NCI-H128 (cell line): ENCODE data around the gene MMP7.

Source experiments
- DNase-seq: peaks from one replicate; lab custom pipeline; 2025; ENCODE audit not compliant: unreplicated experiment; lab: John Stamatoyannopoulos, UW

The MMP7 gene, protein sequence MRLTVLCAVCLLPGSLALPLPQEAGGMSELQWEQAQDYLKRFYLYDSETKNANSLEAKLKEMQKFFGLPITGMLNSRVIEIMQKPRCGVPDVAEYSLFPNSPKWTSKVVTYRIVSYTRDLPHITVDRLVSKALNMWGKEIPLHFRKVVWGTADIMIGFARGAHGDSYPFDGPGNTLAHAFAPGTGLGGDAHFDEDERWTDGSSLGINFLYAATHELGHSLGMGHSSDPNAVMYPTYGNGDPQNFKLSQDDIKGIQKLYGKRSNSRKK

GRCh38 chr11:102530558-102530957 lies at the start of gene MMP7:
TSS of gene MMP7 (minus strand) at chr11:102530747. CDS start at chr11:102530700, 47 bp downstream.
- DNase-seq: no peak

DNA sequence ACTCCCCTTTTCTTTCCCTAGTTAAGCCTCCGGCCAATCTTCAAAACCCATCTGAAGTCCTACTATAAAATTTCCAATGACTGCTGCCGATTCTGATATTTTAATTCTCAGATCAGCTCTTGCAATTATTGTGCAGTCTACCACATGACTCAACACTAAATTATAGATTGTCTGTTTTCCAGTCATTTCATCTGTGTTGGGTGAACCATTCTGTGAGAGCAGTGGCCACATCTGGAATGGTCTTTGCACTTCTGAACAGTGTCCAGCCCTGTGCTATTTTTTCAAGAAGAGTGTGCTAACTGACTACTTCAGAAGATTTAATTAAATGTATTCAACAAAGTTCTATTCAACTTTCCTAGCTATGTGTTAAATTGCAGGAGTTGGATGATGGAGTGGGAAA lies 47.2 kb upstream of the MMP7 start:
- no peak for DNase-seq

- no peak for DNase-seq
Measured at GRCh38 chr11:102577182-102577581, 46.6 kb upstream of the MMP7 start.

- no peak for DNase-seq
Measured at GRCh38 chr11:102576350-102576749, 45.8 kb upstream of the MMP7 start.

GRCh38 chr11:102575012-102575411 lies 44.5 kb upstream of the MMP7 start:
- no peak for DNase-seq

GRCh38 chr11:102573851-102574250 lies 43.3 kb upstream of the MMP7 start:
- no peak for DNase-seq

GRCh38 chr11:102572554-102573220 lies 42.1 kb upstream of the MMP7 start:
- DNase-seq: no peak

- DNase-seq: no peak
Measured at GRCh38 chr11:102568851-102569250, 38.3 kb upstream of the MMP7 start.

GRCh38 chr11:102566112-102566511 lies 35.6 kb upstream of the MMP7 start:
- no peak for DNase-seq

DNA sequence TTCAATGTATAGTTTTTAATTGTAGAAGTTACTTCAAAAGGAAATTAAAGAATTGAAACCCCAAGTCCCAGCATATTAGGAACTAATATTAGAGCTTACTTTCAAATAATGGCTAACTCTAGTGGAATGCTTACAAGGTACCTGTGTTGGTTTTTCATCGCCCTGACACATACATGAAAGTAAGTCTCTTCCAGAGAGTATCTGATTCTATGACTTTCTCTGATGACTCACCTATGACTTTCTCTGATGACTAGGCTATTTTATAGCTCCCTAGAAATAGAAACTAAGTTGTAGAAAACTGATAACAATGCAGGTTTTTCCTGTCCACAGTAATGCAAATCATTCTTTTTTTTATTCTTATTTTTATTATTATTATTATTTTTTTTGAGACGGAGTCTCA lies 33.6 kb upstream of the MMP7 start:
- DNase-seq: no peak

DNA sequence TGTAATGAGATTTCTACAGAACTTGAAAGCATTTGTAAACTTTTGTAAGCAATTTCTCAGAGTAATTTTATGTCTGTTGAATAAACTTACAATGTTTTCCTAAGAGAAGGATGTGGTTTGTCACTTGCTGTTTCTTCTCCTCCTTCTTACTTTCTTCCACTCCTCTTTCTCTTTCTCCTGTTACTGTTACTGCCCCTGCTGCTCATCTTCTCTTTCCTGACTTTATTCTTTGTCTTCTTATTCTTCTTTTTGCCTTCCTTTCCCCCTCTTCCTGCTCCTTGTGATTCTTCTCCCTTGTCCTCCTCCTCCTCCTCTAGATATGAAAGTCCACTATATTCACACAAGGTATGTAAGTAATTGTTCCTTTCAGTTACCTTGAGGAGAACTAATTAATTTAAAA lies 31.1 kb upstream of the MMP7 start:
- DNase-seq: no peak

DNA sequence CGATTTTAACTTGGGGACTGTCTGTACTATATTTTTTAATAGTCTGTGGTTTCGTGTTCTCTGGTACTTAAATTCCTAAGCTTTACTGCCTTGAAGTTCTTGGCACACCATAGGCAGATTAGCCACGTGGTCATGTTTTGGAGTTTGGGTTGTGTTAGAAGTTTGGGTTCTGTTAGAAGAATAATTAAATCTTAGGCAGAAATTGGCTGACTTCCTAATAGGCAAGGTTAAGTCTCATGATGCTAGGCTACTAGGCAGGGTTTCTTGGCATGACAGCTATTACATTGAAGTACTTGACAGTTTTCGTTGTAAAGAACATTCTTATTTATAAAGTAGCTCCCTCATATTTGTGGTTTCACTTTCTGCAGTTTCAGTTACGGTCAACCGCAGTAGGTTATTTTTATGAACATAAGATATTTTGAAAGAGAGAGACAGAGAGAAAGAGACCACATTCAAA lies 30.0 kb upstream of the MMP7 start:
- no peak for DNase-seq

DNA sequence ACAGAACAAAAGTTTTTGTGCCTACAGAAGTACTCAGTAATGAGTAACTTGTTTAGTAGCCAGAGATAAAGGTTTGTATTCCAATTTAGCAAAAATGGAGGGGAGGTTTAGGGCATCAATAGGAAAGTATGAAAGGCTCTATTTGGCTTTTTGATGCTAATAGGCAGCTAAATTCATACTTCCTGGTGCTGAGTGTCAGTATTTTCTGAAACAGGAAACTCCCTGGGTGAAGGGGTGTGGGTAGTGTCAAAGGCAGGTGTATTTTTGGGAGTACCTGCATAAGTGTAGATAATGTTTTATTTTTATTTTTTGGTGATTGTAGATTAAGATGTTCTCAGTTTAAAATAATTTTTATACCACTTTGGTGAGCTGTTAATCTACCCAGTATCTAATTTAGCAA lies 29.3 kb upstream of the MMP7 start:
- no peak for DNase-seq

GRCh38 chr11:102555091-102555490 lies 24.5 kb upstream of the MMP7 start:
- no peak for DNase-seq

DNA sequence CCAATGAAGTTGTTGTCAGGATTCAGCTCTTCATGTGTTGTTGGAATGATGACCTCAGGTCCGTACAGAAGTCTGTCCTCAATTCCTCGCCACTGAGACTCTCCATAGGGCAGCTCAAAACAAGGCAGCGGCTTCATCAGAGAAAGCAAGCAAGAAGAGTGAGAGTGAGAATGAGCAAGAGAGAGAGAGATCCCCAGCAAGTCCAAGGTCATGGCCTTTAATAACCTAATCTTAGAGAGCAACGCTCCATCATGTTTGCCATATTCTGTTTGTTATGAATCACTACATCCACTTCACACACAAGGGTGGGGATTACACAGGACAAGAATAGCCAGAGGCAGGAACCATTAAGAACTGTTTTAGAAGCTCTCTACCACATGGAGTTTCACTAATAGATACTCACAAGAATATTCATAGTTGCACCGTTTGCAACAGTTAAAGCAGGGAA lies 23.3 kb upstream of the MMP7 start:
- no peak for DNase-seq

DNA sequence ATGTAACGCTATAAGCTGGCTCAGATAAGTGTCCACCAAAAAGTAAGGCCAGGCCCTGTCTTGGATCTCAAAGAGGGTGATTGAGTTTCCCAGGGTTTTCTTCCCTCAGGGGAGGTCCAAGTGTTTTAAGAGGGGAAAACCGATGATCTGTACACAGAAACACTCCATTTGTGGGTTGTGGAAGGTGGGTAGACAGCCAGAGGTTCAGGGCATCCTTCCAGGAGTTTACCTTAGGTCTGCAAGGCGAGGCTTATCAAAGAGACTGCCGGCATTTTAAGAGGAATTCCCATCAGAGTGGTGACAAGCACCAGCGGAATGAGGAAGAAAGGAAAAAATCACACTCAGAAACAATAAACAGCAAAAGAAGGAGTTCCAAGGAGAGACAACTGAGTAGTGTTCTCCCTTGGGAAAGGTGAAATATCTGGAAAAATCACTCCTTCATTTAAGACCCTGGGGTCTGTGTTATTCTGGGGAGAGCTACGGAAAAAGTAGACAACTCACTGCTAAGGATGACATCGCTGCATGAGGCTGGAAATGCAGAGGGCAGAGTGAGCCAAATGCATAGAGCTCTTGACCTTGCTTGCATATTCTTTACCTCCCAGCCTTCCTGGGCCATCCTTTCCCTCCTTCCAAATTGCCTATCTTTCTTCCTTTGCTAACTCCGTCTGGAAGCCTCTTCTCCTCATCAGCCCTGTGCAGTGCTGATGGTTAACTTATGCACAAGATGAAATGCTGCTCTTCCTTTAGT lies 22.1 kb upstream of the MMP7 start:
- no peak for DNase-seq

- DNase-seq: no peak
Measured at GRCh38 chr11:102552020-102552419, 21.5 kb upstream of the MMP7 start.

DNA sequence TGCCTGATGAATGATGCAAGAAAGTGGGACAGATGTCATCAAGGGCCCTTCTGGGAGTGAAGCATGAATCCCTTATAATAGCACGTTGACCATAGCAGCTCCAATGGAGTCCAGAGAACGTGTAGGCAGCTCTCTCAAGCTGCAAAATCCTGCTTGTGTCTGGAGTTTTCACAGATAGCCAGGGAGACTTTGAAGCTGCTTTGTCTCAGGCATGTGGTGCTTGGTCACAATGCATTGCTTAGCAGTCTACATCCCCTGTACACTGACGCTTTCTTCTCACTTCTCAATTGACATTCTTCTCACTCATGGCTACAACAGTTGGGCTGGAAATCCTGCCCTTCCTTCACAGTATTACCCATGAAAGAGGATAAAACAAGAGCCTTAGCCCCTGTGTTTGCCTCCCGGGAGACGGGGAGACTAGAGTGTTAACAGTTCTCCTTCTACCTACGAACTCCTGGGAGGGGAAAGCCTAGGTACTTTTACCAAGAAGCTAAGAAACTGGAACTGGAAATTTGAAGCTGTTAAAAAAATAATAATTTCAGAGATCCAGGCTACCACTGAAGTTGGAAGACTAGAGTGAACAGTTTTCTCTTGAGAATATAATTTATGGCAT lies 20.7 kb upstream of the MMP7 start:
- no peak for DNase-seq

GRCh38 chr11:102546923-102547471 lies 16.4 kb upstream of the MMP7 start:
- DNase-seq: no peak

- no peak for DNase-seq
Measured at GRCh38 chr11:102546427-102546826, 15.9 kb upstream of the MMP7 start.

DNA sequence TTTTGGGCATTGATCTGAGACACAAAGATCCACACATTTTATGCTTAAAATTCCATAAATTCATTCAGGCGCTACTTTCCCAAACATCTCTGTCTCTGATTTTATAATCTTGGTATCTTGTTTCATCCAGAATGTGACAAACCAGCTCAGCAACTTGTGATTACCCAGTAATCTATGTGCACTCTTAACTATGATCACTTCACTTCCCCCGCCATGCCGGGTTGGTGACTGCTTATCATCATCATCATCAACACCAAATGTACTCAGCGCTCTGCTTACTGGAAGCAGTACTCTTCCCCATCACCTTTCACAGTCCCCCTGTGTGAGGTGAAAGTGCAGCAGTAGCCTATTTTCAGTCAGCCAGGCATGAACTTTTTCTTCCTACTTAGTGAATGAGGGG lies 15.2 kb upstream of the MMP7 start:
- DNase-seq: no peak
